Limb (tissue), 2 donors: ENCODE measurements around the gene ESR2.
"Not testable (repeated sequence)": the region's sequence is repeated elsewhere in the genome, so short reads cannot be mapped to it uniquely, and the experiment has no call there.

Source experiments
- DNase-seq, 2 donors: peaks; one replicate each; pipeline ENCODE4 v3.0.0-alpha.2; 2016; ENCODE audit errors: extremely low spot score in 2 of 2

Gene ESR2

DNA sequence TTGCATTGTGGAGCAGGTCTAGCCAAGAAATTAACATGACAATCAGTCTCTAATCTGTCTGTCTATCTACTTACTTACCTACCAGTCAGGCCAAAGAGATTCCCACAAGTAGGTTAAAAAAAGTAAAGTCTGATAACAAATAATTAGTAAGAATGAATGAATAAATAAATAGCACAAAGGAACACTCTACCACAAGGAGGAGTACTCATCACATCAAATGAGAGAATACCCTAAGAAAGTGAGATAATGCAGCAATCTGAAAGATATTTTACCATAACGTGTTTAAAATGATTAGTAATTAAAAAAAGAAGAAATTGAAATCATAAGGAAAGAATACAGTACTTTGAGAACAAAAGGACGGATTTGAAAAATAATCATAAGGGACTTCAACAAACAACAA, 254.1 kb downstream of the ESR2 start:
- DNase-seq, result no peak

DNA sequence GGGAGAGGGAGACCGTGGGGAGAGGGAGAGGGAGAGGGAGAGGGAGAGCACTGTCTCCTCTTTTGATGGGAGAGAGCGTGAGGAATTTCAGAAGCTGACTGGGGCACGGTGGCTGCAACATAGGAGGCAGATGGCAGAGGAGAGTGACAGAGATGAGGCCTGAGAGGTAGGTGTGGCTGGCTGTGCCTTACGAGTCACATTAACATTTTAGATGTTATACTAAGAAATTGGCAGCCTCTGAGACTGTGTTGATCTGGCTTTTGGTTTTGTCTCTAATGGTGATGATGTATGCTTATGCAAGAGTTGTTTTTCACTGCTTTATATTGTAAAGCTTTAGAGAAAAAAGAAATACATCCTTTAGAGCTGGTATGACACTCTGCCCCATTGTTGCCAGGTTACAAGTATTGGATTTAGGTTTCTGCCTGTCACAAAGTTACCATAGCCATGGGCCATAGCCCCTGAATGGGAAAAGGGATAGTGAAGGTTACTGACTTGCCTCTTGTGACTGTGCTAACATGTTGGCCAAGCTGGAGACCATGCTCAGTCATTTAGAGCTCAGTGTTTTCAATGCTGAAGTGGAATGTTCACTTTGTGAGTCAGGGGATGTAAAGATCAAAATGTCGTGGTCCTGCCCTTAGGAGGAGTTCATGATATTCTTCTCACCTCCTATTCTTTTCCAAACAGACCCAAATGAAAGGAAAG, 255.2 kb downstream of the ESR2 start:
- DNase-seq, result no peak

DNA sequence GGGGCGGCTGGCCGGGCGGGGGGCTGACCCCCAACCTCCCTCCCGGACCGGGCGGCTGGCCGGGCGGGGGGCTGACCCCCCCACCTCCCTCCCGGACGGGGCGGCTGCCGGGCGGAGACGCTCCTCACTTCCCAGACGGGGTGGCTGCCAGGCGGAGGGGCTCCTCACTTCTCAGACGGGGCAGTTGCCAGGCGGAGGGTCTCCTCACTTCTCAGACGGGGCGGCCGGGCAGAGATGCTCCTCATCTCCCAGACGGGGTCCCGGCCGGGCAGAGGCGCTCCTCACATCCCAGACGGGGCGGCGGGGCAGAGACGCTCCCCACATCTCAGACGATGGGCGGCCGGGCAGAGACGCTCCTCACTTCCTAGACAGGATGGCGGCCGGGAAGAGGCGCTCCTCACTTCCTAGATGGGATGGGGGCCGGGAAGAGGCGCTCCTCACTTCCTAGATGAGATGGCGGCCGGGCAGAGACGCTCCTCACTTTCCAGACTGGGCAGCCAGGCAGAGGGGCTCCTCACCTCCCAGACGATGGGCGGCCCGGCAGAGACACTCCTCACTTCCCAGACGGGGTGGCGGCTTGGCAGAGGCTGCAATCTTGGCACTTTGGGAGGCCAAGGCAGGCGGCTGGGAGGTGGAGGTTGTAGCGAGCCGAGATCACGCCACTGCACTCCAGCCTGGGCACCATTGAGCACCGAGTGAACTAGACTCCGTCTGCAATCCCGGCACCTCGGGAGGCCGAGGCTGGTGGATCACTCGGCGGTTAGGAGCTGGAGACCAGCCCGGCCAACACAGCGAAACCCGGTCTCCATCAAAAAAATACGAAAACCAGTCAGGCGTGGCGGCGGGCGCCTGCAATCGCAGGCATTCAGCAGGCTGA, 256.1 kb downstream of the ESR2 start:
- not testable (repeated sequence) for DNase-seq

DNA sequence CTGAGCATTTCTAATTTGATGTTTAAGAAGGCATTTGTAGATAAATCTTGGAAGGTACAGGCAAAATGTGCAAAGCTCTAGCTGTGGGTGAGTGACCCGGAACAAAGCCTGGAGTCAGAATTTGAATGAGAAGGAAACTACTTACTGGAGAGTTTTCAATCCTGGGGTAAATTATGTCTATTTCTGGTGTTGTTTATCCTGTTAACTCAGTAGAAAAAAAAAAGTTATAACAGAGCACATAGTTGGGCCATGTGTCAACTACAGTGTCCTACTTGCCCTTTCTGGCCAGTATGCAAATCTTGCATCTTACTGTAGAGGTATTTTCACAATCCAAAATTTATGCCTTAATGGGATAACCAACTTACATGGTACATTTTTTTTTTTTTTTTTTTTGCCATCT, 259.0 kb downstream of the ESR2 start:
- DNase-seq, result no peak
